ENCODE measurements around the gene TNIP2. TPM values are rescaled to one million over a fixed set of nuclear protein-coding genes. Genes with fewer than 3 reads are reported as not detected.
"Not testable (repeated sequence)": the region's sequence is repeated elsewhere in the genome, so short reads cannot be mapped to it uniquely, and the experiment has no call there.

Gene TNIP2
- total and polyA plus RNA-seq, 5 donors, result 20.2 to 28.0 (median 24.9) TPM

GRCh38 chr4:2786152-2786671 is 30.1 kb upstream of the TNIP2 start:
- Histone ChIP-seq H3K4me1 (ENCODE audit: control insufficient read depth, insufficient read depth, low read length) (peaks cover 7% of the 10 kb centered on the region), H3K27ac (ENCODE audit: low read length) (no peak overlapping the region), H3K27me3 (ENCODE audit: control insufficient read depth, insufficient read depth) (no peaks in the 10 kb centered on the region), H3K4me3 (ENCODE audit: low read length) (no peak overlapping the region), H3K9me3 (ENCODE audit: control insufficient read depth, low read length) (no peaks in the 10 kb centered on the region)
- WGBS, result 86% methylated on average over 7 of the region's 7 CpGs
- DNase-seq (peak in 1 of 3 donors; percentile 48), ATAC-seq (no peak)
- intact Hi-C loops (cut with DNase I), result no loop called here

- intact Hi-C loops (cut with DNase I), result no loop called here
- H3K4me1 ChIP-seq (ENCODE audit: control insufficient read depth, insufficient read depth, low read length), result peaks cover 7% of the 10 kb centered on the region
- H3K4me3 ChIP-seq (ENCODE audit: low read length), result no peak overlapping the region
- WGBS, result 49% methylated on average over 4 of the region's 4 CpGs
- no peaks in the 10 kb centered on the region for H3K9me3 ChIP-seq (ENCODE audit: control insufficient read depth, low read length)
- ATAC-seq, result no peak
- peak in 1 of 3 donors; percentile 22 for DNase-seq
- no peak overlapping the region for H3K27ac ChIP-seq (ENCODE audit: low read length)
- no peaks in the 10 kb centered on the region for H3K27me3 ChIP-seq (ENCODE audit: control insufficient read depth, insufficient read depth)
These were observed 29.5 kb upstream of the TNIP2 start for GRCh38 chr4:2785613-2786012.

- no peak for ATAC-seq
- intact Hi-C loops (cut with DNase I), result no loop called here
- no peak overlapping the region for H3K4me3 ChIP-seq (ENCODE audit: low read length)
- WGBS, result 79% methylated on average over 4 of the region's 4 CpGs
- H3K9me3 ChIP-seq (ENCODE audit: control insufficient read depth, low read length), result no peaks in the 10 kb centered on the region
- no peaks in the 10 kb centered on the region for H3K27me3 ChIP-seq (ENCODE audit: control insufficient read depth, insufficient read depth)
- no peak for DNase-seq
- peaks cover 7% of the 10 kb centered on the region for H3K4me1 ChIP-seq (ENCODE audit: control insufficient read depth, insufficient read depth, low read length)
- H3K27ac ChIP-seq (ENCODE audit: low read length), result no peak overlapping the region
These were observed 27.7 kb upstream of the TNIP2 start for GRCh38 chr4:2783790-2784189.

GRCh38 chr4:2781911-2782310 is 25.8 kb upstream of the TNIP2 start:
- Histone ChIP-seq H3K4me1 (ENCODE audit: control insufficient read depth, insufficient read depth, low read length) (no peaks in the 10 kb centered on the region), H3K27ac (ENCODE audit: low read length) (no peak overlapping the region), H3K4me3 (ENCODE audit: low read length) (no peak overlapping the region), H3K9me3 (ENCODE audit: control insufficient read depth, low read length) (no peaks in the 10 kb centered on the region), H3K27me3 (ENCODE audit: control insufficient read depth, insufficient read depth) (no peaks in the 10 kb centered on the region)
- WGBS, result 92% methylated on average over 10 of the region's 10 CpGs
- no peak for DNase-seq
- ATAC-seq, result no peak
- intact Hi-C loops (cut with DNase I), result no loop called here

DNA sequence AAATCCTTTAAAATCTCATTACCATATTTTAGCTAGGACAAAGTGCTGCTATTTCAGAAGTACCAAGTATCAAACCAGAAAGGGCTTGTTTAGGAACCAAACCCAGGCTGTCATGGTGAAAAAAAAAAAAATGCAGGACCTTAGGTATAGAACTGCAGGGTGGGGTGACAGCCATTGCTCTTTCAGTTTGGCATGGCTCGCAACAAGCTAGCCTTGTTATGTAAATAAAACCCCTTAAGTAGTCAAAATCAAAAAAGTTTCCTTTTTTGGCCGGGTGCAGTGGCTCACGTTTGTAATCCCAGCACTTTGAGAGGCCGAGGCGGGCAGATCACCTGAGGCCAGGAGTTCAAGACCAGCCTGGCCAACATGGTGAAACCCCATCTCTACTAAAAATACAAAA is 24.5 kb upstream of the TNIP2 start:
- intact Hi-C loops (cut with DNase I); H3K4me1 ChIP-seq (ENCODE audit: control insufficient read depth, insufficient read depth, low read length); H3K9me3 ChIP-seq (ENCODE audit: control insufficient read depth, low read length); H3K4me3 ChIP-seq (ENCODE audit: low read length); H3K27me3 ChIP-seq (ENCODE audit: control insufficient read depth, insufficient read depth); H3K27ac ChIP-seq (ENCODE audit: low read length); ATAC-seq; DNase-seq: not testable (repeated sequence)
- WGBS, result 96% methylated on average over 5 of the region's 5 CpGs

DNA sequence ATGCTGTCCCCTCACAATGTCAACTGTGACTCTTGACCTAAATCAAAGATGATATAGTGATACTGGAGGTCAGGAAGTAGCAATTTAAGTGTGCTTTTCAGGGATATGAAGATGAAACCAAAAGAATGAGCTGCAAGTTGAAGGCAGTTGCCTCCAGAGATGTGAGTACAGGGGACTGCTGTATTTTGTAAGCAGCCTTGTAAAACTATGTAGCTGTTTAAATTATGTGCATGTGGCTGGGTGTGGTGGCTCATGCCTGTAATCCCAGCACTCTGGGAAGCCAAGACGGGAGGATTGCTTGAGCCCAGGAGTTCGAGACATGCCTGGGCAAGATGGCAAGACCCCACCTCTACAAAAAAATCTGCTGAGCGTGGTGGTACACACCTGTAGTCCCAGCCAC is 15.1 kb upstream of the TNIP2 start:
- no peak for ATAC-seq
- Histone ChIP-seq H3K9me3 (ENCODE audit: control insufficient read depth, low read length) (no peaks in the 10 kb centered on the region), H3K4me3 (ENCODE audit: low read length) (no peak overlapping the region), H3K4me1 (ENCODE audit: control insufficient read depth, insufficient read depth, low read length) (no peaks in the 10 kb centered on the region), H3K27ac (ENCODE audit: low read length) (no peak overlapping the region), H3K27me3 (ENCODE audit: control insufficient read depth, insufficient read depth) (no peaks in the 10 kb centered on the region)
- intact Hi-C loops (cut with DNase I), result no loop called here
- no peak for DNase-seq
- WGBS, result 97% methylated on average over 3 of the region's 3 CpGs

GRCh38 chr4:2768921-2769336 is 12.8 kb upstream of the TNIP2 start:
- no peaks in the 10 kb centered on the region for H3K27me3 ChIP-seq (ENCODE audit: control insufficient read depth, insufficient read depth)
- intact Hi-C loops (cut with DNase I), result loop anchor here in 3 of 4 donors (10.0 kb wide), 3 partner anchors 46 to 166 kb away; partner anchors contain the start of gene ADD1 (in 1 of the 3)
- no peak for ATAC-seq
- no peak overlapping the region for H3K27ac ChIP-seq (ENCODE audit: low read length)
- H3K9me3 ChIP-seq (ENCODE audit: control insufficient read depth, low read length), result no peaks in the 10 kb centered on the region
- no peaks in the 10 kb centered on the region for H3K4me1 ChIP-seq (ENCODE audit: control insufficient read depth, insufficient read depth, low read length)
- no peak overlapping the region for H3K4me3 ChIP-seq (ENCODE audit: low read length)
- peak in 2 of 3 donors; percentile 45 to 55 for DNase-seq
- 55% methylated on average over 15 of the region's 15 CpGs for WGBS

DNA sequence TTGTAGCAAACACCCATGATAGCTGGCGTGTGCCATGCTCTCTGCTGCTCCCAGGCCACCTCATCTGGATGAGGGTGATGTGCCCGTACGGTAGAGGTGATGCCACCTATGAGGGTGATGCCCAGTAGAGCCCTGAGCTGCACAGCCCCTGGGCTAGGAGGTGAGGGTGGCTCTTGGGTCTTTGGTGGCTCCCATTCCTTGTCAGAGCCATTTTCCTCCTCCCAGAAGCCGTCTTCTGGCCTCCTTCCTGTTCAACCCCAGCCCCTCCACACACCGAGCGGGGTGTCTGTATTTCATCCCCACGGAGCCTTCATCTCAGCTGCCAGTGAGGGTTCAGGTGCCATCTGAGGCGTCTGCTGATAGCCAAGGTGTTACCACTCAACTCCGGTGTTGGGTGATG is 12.0 kb upstream of the TNIP2 start:
- no peaks in the 10 kb centered on the region for H3K9me3 ChIP-seq (ENCODE audit: control insufficient read depth, low read length)
- ATAC-seq, result no peak
- no peaks in the 10 kb centered on the region for H3K4me1 ChIP-seq (ENCODE audit: control insufficient read depth, insufficient read depth, low read length)
- no peak overlapping the region for H3K4me3 ChIP-seq (ENCODE audit: low read length)
- no peak overlapping the region for H3K27ac ChIP-seq (ENCODE audit: low read length)
- 74% methylated on average over 9 of the region's 9 CpGs for WGBS
- peak in 1 of 3 donors; percentile 28 for DNase-seq
- no peaks in the 10 kb centered on the region for H3K27me3 ChIP-seq (ENCODE audit: control insufficient read depth, insufficient read depth)
- intact Hi-C loops (cut with DNase I), result loop anchor here in 3 of 4 donors (10.0 kb wide), 3 partner anchors 47 to 167 kb away; partner anchors contain the start of gene ADD1 (in 1 of the 3)

DNA sequence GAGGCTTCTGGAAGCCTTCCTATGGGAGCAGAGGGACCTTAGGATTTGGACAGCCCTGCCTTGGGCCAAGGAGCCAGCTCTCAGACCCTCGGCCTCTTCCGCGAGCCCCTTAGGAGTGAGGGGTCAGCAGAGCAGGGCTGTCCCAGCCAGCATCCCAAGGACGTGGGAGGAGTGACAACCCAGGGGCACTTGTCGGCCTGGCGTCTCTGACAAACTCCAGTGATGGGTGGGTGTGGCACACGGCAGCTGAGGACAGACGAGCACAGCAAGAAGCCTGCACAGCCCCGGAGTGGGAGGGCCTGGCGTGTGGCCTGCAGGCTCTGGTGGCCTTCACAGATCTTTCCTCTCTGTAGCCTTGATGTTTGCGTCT is 11.6 kb upstream of the TNIP2 start:
- Histone ChIP-seq H3K27ac (ENCODE audit: low read length) (no peak overlapping the region), H3K4me1 (ENCODE audit: control insufficient read depth, insufficient read depth, low read length) (no peaks in the 10 kb centered on the region), H3K9me3 (ENCODE audit: control insufficient read depth, low read length) (no peaks in the 10 kb centered on the region), H3K27me3 (ENCODE audit: control insufficient read depth, insufficient read depth) (no peaks in the 10 kb centered on the region), H3K4me3 (ENCODE audit: low read length) (no peak overlapping the region)
- WGBS, result 46% methylated on average over 11 of the region's 11 CpGs
- DNase-seq, result peak; percentile 56 to 75 (median 67)
- intact Hi-C loops (cut with DNase I), result loop anchor here in 3 of 4 donors (10.0 kb wide), 3 partner anchors 47 to 167 kb away; partner anchors contain the start of gene ADD1 (in 1 of the 3)
- peak; percentile 41 to 50 for ATAC-seq

DNA sequence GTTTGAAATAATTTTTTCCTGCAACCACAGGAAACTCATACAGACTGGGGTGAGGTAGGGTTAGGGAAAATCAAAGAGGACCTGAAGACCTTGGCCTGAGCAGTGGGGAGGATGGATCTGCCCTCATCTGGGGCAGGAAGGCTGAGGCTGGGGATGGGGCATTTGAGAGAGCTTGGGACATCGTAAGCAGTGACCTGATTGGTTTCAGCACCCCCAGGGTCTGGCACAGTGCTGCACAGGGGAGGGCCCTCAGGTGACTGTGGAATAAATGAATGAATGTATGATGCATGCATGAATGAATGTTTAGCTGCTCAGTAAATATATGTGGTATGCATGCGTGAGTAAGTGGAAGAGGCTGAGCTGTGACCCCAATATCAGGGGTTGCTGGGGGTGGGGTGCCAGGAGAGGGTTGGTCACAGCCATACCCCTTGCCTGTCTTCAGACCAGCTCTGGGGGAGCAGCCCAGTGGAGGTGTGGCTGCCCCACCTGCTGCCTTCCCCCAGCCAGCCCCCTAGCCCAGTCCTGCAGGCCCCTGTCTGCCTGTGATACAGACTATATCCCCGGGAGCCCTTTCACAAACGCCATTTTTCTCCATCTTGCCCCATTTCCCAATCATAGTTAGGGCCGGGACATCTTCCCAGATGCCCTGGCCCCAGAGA is 11.0 kb upstream of the TNIP2 start:
- intact Hi-C loops (cut with DNase I), result loop anchor here in 3 of 4 donors (10.0 kb wide), 3 partner anchors 48 to 168 kb away; partner anchors contain the start of gene ADD1 (in 1 of the 3)
- Histone ChIP-seq H3K4me3 (ENCODE audit: low read length) (no peak overlapping the region), H3K4me1 (ENCODE audit: control insufficient read depth, insufficient read depth, low read length) (no peaks in the 10 kb centered on the region), H3K27me3 (ENCODE audit: control insufficient read depth, insufficient read depth) (no peaks in the 10 kb centered on the region), H3K9me3 (ENCODE audit: control insufficient read depth, low read length) (no peaks in the 10 kb centered on the region), H3K27ac (ENCODE audit: low read length) (no peak overlapping the region)
- ATAC-seq, result no peak
- 77% methylated on average over 5 of the region's 5 CpGs for WGBS
- DNase-seq, result peak in 1 of 3 donors; percentile 25

DNA sequence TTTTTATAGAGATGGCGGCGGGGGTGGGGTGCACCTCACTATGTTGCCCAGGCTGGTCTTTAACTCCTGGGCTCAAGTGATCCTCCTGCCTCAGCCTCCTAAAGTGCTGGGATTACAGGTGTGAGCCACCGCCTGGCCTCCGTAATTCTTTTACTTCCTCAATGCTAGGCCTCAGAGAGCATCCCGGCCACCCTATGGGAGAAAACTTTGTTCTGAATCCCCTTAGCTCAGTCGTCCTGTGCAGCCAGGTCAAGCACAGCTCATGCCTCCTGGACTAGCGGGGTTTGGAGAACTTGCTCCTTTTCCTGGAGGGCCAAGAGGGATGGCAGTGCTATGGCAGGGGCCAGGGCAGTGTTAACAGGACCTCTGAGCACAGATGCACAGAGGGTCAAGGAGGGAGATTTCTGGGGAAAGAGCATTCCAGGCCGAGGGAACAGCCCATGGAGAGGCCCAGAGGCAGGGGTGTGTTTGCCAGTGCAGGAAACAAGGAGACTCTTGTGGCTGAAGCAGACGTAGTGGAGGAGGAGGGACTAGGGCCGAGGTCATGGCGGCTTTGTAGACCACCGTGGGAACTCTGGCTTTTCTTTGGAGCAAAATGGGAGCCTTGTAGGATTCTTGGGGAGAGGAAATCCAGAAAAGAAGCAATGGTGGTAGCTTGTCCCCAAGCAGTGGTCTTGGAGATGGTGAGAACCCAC is 9.8 kb upstream of the TNIP2 start:
- H3K27ac ChIP-seq (ENCODE audit: low read length), result no peak overlapping the region
- ATAC-seq, result no peak
- no peaks in the 10 kb centered on the region for H3K27me3 ChIP-seq (ENCODE audit: control insufficient read depth, insufficient read depth)
- intact Hi-C loops (cut with DNase I), result loop anchor here in 3 of 4 donors (10.0 kb wide), 3 partner anchors 49 to 169 kb away; partner anchors contain the start of gene ADD1 (in 1 of the 3)
- WGBS, result 89% methylated on average over 12 of the region's 12 CpGs
- DNase-seq, result no peak
- no peaks in the 10 kb centered on the region for H3K9me3 ChIP-seq (ENCODE audit: control insufficient read depth, low read length)
- no peak overlapping the region for H3K4me3 ChIP-seq (ENCODE audit: low read length)
- H3K4me1 ChIP-seq (ENCODE audit: control insufficient read depth, insufficient read depth, low read length), result no peaks in the 10 kb centered on the region
